ENCODE measurements around the gene CCT7. TPM values are rescaled to one million over a fixed set of nuclear protein-coding genes. Genes with fewer than 3 reads are reported as not detected.

CCT7 gene
- total RNA-seq, 6 experiments from 2014 or later = 83.5 to 131 (median 99.4) TPM

DNA sequence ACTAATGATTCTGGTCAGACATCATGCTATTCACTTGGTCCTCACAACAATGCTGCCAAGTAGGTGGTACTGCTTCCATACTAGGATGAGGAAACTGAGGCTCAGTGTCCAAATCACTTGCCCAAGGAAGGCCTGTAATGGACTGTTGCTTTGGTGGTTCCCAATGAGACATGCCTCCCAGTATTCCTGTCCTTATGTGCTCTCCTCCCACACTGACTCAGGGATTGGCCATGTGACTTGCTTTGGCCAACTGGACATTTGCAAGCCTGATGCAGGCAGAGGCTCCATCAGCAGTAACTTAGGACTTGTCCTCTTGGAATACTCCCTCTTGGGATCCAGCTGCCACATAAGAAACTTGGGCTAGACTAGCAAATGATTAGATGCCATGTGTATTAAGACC is 47.1 kb downstream of the CCT7 start:
- Histone ChIP-seq H3K36me3 (no peaks in the 10 kb centered on the region), H3K27me3 (no peaks in the 10 kb centered on the region), H3K9me3 (no peaks in the 10 kb centered on the region), H3K27ac (no peak overlapping the region), H3K4me1 (peaks cover 0 to 3% (median 1%) of the 10 kb centered on the region in 4 donors), H3K4me3 (no peak overlapping the region)
- intact Hi-C loops (cut with DNase I) = no loop called here
- TF ChIP-seq POLR2A (IDR thresholded peaks at IDR 0.05) (no peak), CTCF (IDR thresholded peaks at IDR 0.05) (no peak)
- DNase-seq = no peak
- ATAC-seq = no peak

DNA sequence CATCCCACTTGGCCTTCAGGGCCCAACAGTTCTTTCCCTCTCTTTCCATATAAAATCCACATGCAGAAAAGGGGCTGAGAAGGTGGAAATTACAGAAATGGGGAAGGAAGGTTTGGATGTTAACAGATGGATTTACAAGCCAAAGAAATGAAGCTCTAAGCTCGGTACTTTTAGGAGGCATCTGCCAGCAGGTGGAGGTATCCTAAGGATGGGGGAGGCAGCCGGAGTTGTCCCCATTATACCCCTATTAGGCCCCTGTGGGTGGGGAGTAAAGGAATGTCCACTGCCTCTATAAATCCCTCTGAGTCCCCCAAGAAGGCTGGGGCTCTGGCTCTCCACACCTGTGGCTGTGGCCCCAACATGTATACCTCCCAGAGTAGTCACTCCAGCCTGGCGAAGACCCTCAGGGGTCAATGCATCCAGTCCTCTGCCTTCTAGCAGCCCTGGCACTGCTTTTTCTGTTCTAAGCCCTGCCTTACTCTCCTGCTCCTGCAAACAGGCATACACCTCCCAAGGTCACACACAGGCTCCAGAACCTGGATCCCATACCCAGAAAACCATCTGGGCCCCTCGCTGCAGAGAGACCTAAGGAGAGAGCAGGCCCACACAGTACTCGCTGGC is 48.9 kb downstream of the CCT7 start:
- WGBS (ENCODE audit: insufficient coverage, low coverage, low lambda C conversion rate, missing lambda C conversion rate) = 29% methylated on average over 2 of the region's 5 CpGs
- TF ChIP-seq CTCF (IDR thresholded peaks at IDR 0.05) (no peak), POLR2A (IDR thresholded peaks at IDR 0.05) (no peak)
- intact Hi-C loops (cut with DNase I) = no loop called here
- Histone ChIP-seq H3K4me1 (peaks cover 0 to 3% (median 1%) of the 10 kb centered on the region in 4 donors), H3K4me3 (no peak overlapping the region), H3K27ac (no peak overlapping the region), H3K36me3 (no peaks in the 10 kb centered on the region), H3K9me3 (no peaks in the 10 kb centered on the region), H3K27me3 (no peaks in the 10 kb centered on the region)
- ATAC-seq = no peak
- no peak for DNase-seq

DNA sequence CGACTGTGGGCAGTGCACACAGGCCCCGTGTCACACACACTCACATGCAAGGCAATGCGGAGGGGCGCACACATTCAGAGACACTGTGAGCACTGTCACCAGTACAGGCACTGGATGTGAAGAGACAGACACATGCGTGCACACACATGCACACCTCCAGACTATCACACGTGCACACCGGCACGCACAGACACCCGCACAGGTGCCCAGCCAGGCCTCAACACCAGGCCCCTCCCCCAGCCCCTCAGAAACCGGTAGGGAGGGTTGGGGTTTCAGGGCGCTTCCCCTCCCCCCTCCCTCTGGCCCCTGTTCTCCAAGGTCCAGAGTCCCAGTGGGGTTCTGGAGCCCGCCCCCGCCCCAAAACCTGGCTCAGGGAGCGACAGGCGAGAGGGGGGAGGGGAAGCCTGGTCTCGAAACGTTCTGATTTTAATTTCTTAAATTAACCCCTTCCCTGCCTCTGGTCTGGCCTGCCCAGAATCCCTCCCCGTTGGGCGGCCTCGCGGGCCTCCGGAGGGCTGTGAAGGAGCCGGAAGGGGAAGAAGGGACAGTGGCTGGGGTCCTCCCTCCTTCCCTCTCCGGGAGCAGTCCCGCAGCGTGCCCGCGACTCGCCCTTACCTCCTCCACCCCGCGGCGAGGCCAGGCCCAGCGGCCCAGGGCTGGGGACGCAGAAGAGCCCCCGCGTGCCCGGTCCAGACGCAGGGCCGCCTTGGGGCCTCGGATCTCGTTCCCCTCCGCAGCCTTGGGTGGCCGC is 49.6 kb downstream of the CCT7 start:
- H3K9me3 ChIP-seq = no peaks in the 10 kb centered on the region
- H3K27me3 ChIP-seq = no peaks in the 10 kb centered on the region
- DNase-seq = no peak
- WGBS (ENCODE audit: insufficient coverage, low coverage, low lambda C conversion rate, missing lambda C conversion rate) = 0% methylated on average over 9 of the region's 43 CpGs
- no peak overlapping the region for H3K27ac ChIP-seq
- no peaks in the 10 kb centered on the region for H3K36me3 ChIP-seq
- intact Hi-C loops (cut with DNase I) = no loop called here
- TF ChIP-seq CTCF (IDR thresholded peaks at IDR 0.05) = no peak
- TF ChIP-seq POLR2A (IDR thresholded peaks at IDR 0.05) = no peak
- ATAC-seq = peak in 3 of 4 donors; percentile 9 to 22 (median 17)
- H3K4me1 ChIP-seq = peaks cover 0 to 3% (median 1%) of the 10 kb centered on the region in 4 donors
- H3K4me3 ChIP-seq = peak overlapping the region; percentile 46 to 60 (median 55)

DNA sequence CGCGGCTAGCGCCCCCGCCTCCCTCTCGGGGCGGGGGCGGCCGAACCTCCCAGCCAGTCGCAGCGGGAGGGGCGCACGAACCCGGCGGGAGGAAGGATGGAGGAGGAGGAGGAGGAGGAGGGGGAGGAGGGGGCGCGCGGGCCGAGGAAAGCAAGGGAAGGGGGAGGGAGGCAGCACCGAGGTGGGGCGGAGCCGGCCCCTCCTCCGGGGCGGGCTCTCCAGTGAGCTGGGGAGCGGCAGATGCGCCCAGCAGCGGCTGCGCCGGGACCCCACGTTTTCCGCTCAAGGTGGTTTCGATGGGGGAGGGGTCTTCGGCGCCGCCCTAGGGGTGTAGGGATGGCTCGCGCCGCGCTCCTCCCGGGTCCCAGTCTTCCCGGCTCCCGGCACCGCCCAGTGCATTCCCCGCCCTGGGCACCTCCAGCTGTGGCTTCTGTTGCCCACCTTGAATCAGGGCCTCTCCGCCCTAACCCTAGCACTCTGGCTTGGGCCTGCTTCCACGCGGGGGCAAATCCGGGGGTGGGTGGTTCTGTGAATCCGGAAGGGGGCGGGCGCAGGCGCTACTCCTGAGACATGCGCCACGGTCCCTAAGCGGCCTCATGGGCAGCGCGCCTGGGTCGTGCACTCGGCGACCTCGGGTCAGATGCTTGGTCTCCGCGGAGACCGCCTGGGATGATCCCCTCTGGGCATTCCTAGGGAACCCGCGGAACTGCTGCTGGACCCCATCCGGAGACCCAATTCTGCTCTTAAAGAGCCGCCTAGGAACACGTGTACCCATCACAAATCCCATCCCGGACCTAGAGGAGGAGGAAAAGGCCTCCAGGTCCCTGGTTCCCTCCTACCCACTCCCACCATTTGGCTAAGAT is 50.4 kb downstream of the CCT7 start, which contains the start of gene FBXO41:
TSS of gene FBXO41 (minus strand) at position 183 of the 863 bp plus-strand sequence. CDS start 14,848 bp downstream, outside the sequence.
- no peak within 1 kb of the TSS for H3K27ac ChIP-seq
- ATAC-seq = peak; percentile 72 to 82 (median 76)
- H3K4me3 ChIP-seq = peak within 1 kb of the TSS; percentile 46 to 60 (median 55)
- H3K9me3 ChIP-seq = no peaks in the 10 kb centered on the region
- H3K36me3 ChIP-seq = no peaks in the 10 kb centered on the region
- H3K27me3 ChIP-seq = no peaks in the 10 kb centered on the region
- peak in 1 of 3 donors; percentile 58 for DNase-seq
- intact Hi-C loops (cut with DNase I) = no loop called here
- no peak for TF ChIP-seq POLR2A (IDR thresholded peaks at IDR 0.05)
- no peak for TF ChIP-seq CTCF (IDR thresholded peaks at IDR 0.05)
- WGBS (ENCODE audit: insufficient coverage, low coverage, low lambda C conversion rate, missing lambda C conversion rate) = 3% methylated on average over 7 of the region's 69 CpGs
- peaks cover 0 to 3% (median 1%) of the 10 kb centered on the region in 4 donors for H3K4me1 ChIP-seq

All from right lobe of liver (tissue), 6 donors.